Mesenchymal stem cell (in vitro differentiated cells and primary cell): ENCODE results near the gene LAMB2.

Experiments
- DNase-seq: peaks from one replicate; pipeline ENCODE4 v3.0.0-alpha.2; 2013
- H2AFZ ChIP-seq: one replicate; pipeline ENCODE4 v1.6.1; 2013; ENCODE audit warnings: low read depth, mild to moderate bottlenecking, control low read depth, inconsistent platforms, low read length, moderate library complexity
- H2AK5ac ChIP-seq: 2 replicates; pipeline ENCODE4 v1.6.1; 2013; ENCODE audit warnings: low read length, moderate library complexity, mild to moderate bottlenecking, inconsistent platforms; ENCODE audit not compliant: severe bottlenecking
- H2BK120ac ChIP-seq: one replicate; pipeline ENCODE4 v1.6.1; 2013; ENCODE audit warnings: low read depth, mild to moderate bottlenecking, inconsistent platforms, low read length, moderate library complexity
- H2BK12ac ChIP-seq, 2 experiments: one replicate each; pipeline ENCODE4 v1.6.1; 2013; ENCODE audit warnings: inconsistent platforms in 2 of 2, low read length in 2 of 2, mild to moderate bottlenecking in 2 of 2, moderate library complexity in 2 of 2, control low read depth in 1 of 2
- H2BK15ac ChIP-seq: one replicate; pipeline ENCODE4 v1.6.1; 2013; ENCODE audit warnings: mild to moderate bottlenecking, low read depth, inconsistent platforms; ENCODE audit not compliant: poor library complexity, severe bottlenecking
- H2BK5ac ChIP-seq: 2 replicates; pipeline ENCODE4 v1.6.1; 2013; ENCODE audit warnings: low read depth, mild to moderate bottlenecking, low read length, control low read depth, inconsistent platforms; ENCODE audit not compliant: poor library complexity, severe bottlenecking
- H3K14ac ChIP-seq, 2 experiments: one replicate each; pipeline ENCODE4 v1.6.1; 2013; ENCODE audit warnings: inconsistent platforms in 2 of 2, low read length in 2 of 2, control low read depth in 1 of 2, mild to moderate bottlenecking in 1 of 2, moderate library complexity in 1 of 2
- H3K18ac ChIP-seq, 2 experiments: one replicate each; pipeline ENCODE4 v1.6.1; 2013; ENCODE audit warnings: inconsistent platforms in 2 of 2, low read length in 2 of 2, control low read depth in 1 of 2, low read depth in 1 of 2, mild to moderate bottlenecking in 1 of 2
- H3K23ac ChIP-seq, 2 experiments: one replicate each; pipeline ENCODE4 v1.6.1; 2013; ENCODE audit warnings: inconsistent platforms in 2 of 2, low read length in 2 of 2, mild to moderate bottlenecking in 2 of 2, moderate library complexity in 2 of 2, control low read depth in 1 of 2
- H3K27ac ChIP-seq: 2 replicates; pipeline ENCODE4 v1.5.1; 2013; ENCODE audit warnings: mild to moderate bottlenecking, moderate library complexity, low read length, control low read depth, inconsistent platforms; ENCODE audit not compliant: poor library complexity, severe bottlenecking
- H3K27me3 ChIP-seq, 2 experiments: 2 replicates each; pipeline versions ENCODE4 v1.6.1 to v1.7.0; 2013; ENCODE audit warnings: low read length in 2 of 2, mild to moderate bottlenecking in 2 of 2, moderate library complexity in 2 of 2, control low read depth in 1 of 2, inconsistent platforms in 1 of 2; ENCODE audit not compliant: control insufficient read depth in 1 of 2, insufficient read depth in 1 of 2
- H3K36me3 ChIP-seq, 2 experiments: 2 replicates each; pipeline versions ENCODE4 v1.6.1 to v1.7.0; 2013; ENCODE audit warnings: low read length in 2 of 2, control low read depth in 1 of 2, inconsistent platforms in 1 of 2, low read depth in 1 of 2, mild to moderate bottlenecking in 1 of 2; ENCODE audit not compliant: insufficient read depth in 2 of 2, control insufficient read depth in 1 of 2
- H3K4ac ChIP-seq, 2 experiments: one replicate each; pipeline ENCODE4 v1.6.1; 2013; ENCODE audit warnings: inconsistent platforms in 2 of 2, low read length in 2 of 2, mild to moderate bottlenecking in 2 of 2, moderate library complexity in 2 of 2, control low read depth in 1 of 2, low read depth in 1 of 2
- H3K4me1 ChIP-seq: 2 replicates; pipeline ENCODE4 v1.6.1; 2013; ENCODE audit warnings: low read depth, low read length, control low read depth; ENCODE audit not compliant: control insufficient read depth, insufficient read depth
- H3K4me2 ChIP-seq: 2 replicates; pipeline ENCODE4 v1.6.1; 2013; ENCODE audit warnings: low read length, mild to moderate bottlenecking, inconsistent platforms; ENCODE audit not compliant: poor library complexity, severe bottlenecking
- H3K4me3 ChIP-seq, 2 experiments: 2 replicates each; pipeline versions ENCODE4 v1.5.1 to v1.7.0; 2013; ENCODE audit warnings: low read length in 2 of 2, mild to moderate bottlenecking in 2 of 2, control low read depth in 1 of 2, low read depth in 1 of 2; ENCODE audit not compliant: insufficient read depth in 1 of 2
- H3K79me1 ChIP-seq: replicated peaks from 2 replicates; pipeline ENCODE4 v1.6.1; 2013; ENCODE audit warnings: mild to moderate bottlenecking, control low read depth, low read length, inconsistent platforms; ENCODE audit not compliant: poor library complexity, severe bottlenecking
- H3K9ac ChIP-seq: 2 replicates; pipeline ENCODE4 v1.7.0; 2013; ENCODE audit warnings: mild to moderate bottlenecking, low read length, moderate library complexity
- H3K9me3 ChIP-seq: 2 replicates; pipeline ENCODE4 v1.7.0; 2013; ENCODE audit warnings: mild to moderate bottlenecking, low read length; ENCODE audit not compliant: control insufficient read depth
- H4K8ac ChIP-seq: one replicate; pipeline ENCODE4 v1.6.1; 2013; ENCODE audit warnings: inconsistent platforms, mild to moderate bottlenecking, low read length, moderate library complexity
- H4K91ac ChIP-seq: one replicate; pipeline ENCODE4 v1.6.1; 2013; ENCODE audit warnings: mild to moderate bottlenecking, low read length, inconsistent platforms
- WGBS: methylation state at CpG from one replicate; pipeline ENCODE4 v1.1.7; 2013; ENCODE audit warnings: mixed read lengths; 5-methylcytosine and 5-hydroxymethylcytosine counted together

The LAMB2 gene

DNA sequence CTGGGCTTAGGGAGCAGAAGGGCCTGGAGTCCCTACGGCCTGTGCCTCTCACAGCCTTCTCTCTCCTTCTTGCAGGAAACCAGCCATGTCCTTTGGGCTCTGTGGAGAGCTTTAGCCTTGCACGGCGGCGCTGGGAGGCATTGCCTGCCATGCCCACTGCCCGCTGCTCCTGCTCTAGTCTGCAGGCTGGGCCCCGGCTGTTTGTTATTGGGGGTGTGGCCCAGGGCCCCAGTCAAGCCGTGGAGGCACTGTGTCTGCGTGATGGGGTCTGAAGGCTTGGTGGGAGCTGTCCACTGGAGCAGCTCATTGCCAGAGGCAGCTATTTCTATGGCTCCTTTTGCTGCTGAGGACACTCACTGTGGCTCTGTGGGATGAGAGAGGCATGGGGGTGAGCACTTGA lies 42.7 kb upstream of the LAMB2 start:
- H3K23ac ChIP-seq, result no peak overlapping the region
- no peak overlapping the region for H4K91ac ChIP-seq
- H2AK5ac ChIP-seq, result no peak overlapping the region
- H2BK12ac ChIP-seq, result no peak overlapping the region
- no peak overlapping the region for H3K9ac ChIP-seq
- no peak overlapping the region for H3K14ac ChIP-seq
- H3K18ac ChIP-seq, result no peak overlapping the region
- H3K79me1 ChIP-seq, result peaks cover 19% of the 10 kb centered on the region
- H3K4ac ChIP-seq, result no peak overlapping the region
- 96% methylated on average over 8 of the region's 8 CpGs for WGBS
- peaks cover 29% of the 10 kb centered on the region for H3K4me1 ChIP-seq
- no peak overlapping the region for H2BK15ac ChIP-seq
- no peak overlapping the region for H3K4me2 ChIP-seq
- no peak overlapping the region for H3K4me3 ChIP-seq
- H2BK5ac ChIP-seq, result no peak overlapping the region
- H3K27ac ChIP-seq, result no peak overlapping the region
- no peak overlapping the region for H2BK120ac ChIP-seq
- H2AFZ ChIP-seq, result no peak overlapping the region
- DNase-seq, result no peak
- peaks cover 32 to 44% of the 10 kb centered on the region in 2 experiments for H3K36me3 ChIP-seq
- no peak overlapping the region for H4K8ac ChIP-seq
- no peaks in the 10 kb centered on the region for H3K27me3 ChIP-seq
- H3K9me3 ChIP-seq, result no peaks in the 10 kb centered on the region

- H3K4ac ChIP-seq, result no peak overlapping the region
- H3K4me2 ChIP-seq, result no peak overlapping the region
- no peaks in the 10 kb centered on the region for H3K9me3 ChIP-seq
- no peak overlapping the region for H3K27ac ChIP-seq
- 97% methylated on average over 9 of the region's 9 CpGs for WGBS
- DNase-seq, result no peak
- H3K4me1 ChIP-seq, result peaks cover 30% of the 10 kb centered on the region
- no peaks in the 10 kb centered on the region for H3K27me3 ChIP-seq
- H2BK5ac ChIP-seq, result no peak overlapping the region
- no peak overlapping the region for H3K14ac ChIP-seq
- peak overlapping the region; percentile 35 for H4K91ac ChIP-seq
- peak overlapping the region in 1 of 2 experiments; percentile 1 for H3K4me3 ChIP-seq
- no peak overlapping the region for H2BK15ac ChIP-seq
- H3K23ac ChIP-seq, result no peak overlapping the region
- H2BK12ac ChIP-seq, result no peak overlapping the region
- H3K36me3 ChIP-seq, result peaks cover 32 to 44% of the 10 kb centered on the region in 2 experiments
- no peak overlapping the region for H2AK5ac ChIP-seq
- H3K79me1 ChIP-seq, result peaks cover 19% of the 10 kb centered on the region
- no peak overlapping the region for H2AFZ ChIP-seq
- no peak overlapping the region for H2BK120ac ChIP-seq
- H4K8ac ChIP-seq, result peak overlapping the region; percentile 45
- no peak overlapping the region for H3K18ac ChIP-seq
- H3K9ac ChIP-seq, result peak overlapping the region; percentile 94
Measured at GRCh38 chr3:49174397-49174985, 41.6 kb upstream of the LAMB2 start.

- H2AFZ ChIP-seq, result no peak overlapping the region
- peak overlapping the region in 1 of 2 experiments; percentile 92 for H3K4me3 ChIP-seq
- H3K9ac ChIP-seq, result peak overlapping the region; percentile 94
- H4K91ac ChIP-seq, result peak overlapping the region; percentile 28
- no peaks in the 10 kb centered on the region for H3K27me3 ChIP-seq
- no peak overlapping the region for H3K4ac ChIP-seq
- H2BK120ac ChIP-seq, result no peak overlapping the region
- no peak overlapping the region for H3K4me2 ChIP-seq
- H4K8ac ChIP-seq, result no peak overlapping the region
- no peak overlapping the region for H3K27ac ChIP-seq
- no peaks in the 10 kb centered on the region for H3K9me3 ChIP-seq
- H3K36me3 ChIP-seq, result peaks cover 32 to 44% of the 10 kb centered on the region in 2 experiments
- H2BK15ac ChIP-seq, result peak overlapping the region; percentile 9
- no peak overlapping the region for H3K14ac ChIP-seq
- no peak overlapping the region for H2AK5ac ChIP-seq
- 46% methylated on average over 4 of the region's 4 CpGs for WGBS
- peak overlapping the region in 1 of 2 experiments; percentile 6 for H3K18ac ChIP-seq
- peaks cover 19% of the 10 kb centered on the region for H3K79me1 ChIP-seq
- H2BK12ac ChIP-seq, result peak overlapping the region in 1 of 2 experiments; percentile 59
- DNase-seq, result peak; percentile 28
- no peak overlapping the region for H2BK5ac ChIP-seq
- H3K23ac ChIP-seq, result no peak overlapping the region
- H3K4me1 ChIP-seq, result peaks cover 30% of the 10 kb centered on the region
Measured at GRCh38 chr3:49173792-49174170, 40.9 kb upstream of the LAMB2 start.

- Histone ChIP-seq H3K36me3 (peaks cover 32 to 44% of the 10 kb centered on the region in 2 experiments), H3K9me3 (no peaks in the 10 kb centered on the region), H3K4me1 (peaks cover 30% of the 10 kb centered on the region), H3K4me3 (peak overlapping the region in 1 of 2 experiments; percentile 92), H3K4me2 (no peak overlapping the region), H3K14ac (peak overlapping the region in 1 of 2 experiments; percentile 3), H2AFZ (no peak overlapping the region), H3K23ac (no peak overlapping the region), H4K8ac (peak overlapping the region; percentile 8), H3K9ac (peak overlapping the region; percentile 94), H2BK12ac (peak overlapping the region; percentile 59 to 85), H3K27ac (no peak overlapping the region), H3K79me1 (peaks cover 19% of the 10 kb centered on the region), H2BK5ac (no peak overlapping the region), H3K18ac (peak overlapping the region; percentile 4 to 48), H3K4ac (peak overlapping the region; percentile 37 to 56), H2BK120ac (peak overlapping the region; percentile 85), H2AK5ac (no peak overlapping the region), H2BK15ac (peak overlapping the region; percentile 9), H4K91ac (peak overlapping the region; percentile 63), H3K27me3 (no peaks in the 10 kb centered on the region)
- DNase-seq, result peak; percentile 54
- 22% methylated on average over 1 of the region's 3 CpGs for WGBS
Measured at GRCh38 chr3:49173116-49173791, 40.4 kb upstream of the LAMB2 start.
